SW480 (cell line): Measurements from ENCODE around the gene GORASP1.
"Not testable (repeated sequence)": the region's sequence is repeated elsewhere in the genome, so short reads cannot be mapped to it uniquely, and the experiment has no call there.

Source experiments
- DNase-seq: peaks from one replicate; pipeline ENCODE4 v3.0.0-alpha.2; 2016; ENCODE audit warnings: low spot score

Gene GORASP1

DNA sequence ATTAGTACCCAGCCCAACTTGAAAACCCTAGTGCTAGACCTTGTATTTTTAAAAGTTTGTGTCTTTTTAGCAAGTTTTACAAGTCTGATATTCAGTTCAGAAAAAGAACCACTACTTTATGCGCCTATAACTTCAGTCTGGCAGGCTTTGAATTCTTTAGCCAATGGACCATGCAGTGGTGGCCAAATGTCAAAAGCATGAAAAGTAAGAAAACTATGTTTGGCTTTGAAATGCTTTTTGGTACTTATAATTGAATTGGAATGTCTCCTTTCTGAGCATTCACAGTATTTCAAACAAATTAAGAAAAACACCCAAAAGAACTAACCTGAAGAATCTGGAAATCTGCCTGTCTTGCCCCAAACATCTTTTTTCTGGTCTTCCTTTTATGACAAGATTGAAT is 42.8 kb downstream of the GORASP1 start:
- DNase-seq: no peak

DNA sequence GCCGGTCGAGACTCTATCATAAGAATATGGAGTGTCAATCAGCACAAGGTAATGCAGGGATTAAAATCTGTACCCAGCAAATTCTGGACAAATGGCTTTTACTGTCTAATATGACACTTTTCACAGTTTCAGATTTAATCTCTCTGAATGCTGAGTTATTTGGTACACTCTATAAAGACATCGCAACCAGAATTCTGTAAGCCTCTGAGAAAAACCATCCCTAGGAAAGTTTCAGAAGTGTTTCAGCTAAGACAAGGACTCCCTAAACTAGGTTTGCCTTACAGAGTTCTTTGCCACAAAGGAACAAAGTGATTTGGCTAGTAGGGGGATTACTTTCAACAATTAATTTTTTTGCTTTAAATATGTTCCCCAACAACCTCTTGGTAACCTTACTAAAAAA is 44.3 kb downstream of the GORASP1 start:
- DNase-seq: no peak

DNA sequence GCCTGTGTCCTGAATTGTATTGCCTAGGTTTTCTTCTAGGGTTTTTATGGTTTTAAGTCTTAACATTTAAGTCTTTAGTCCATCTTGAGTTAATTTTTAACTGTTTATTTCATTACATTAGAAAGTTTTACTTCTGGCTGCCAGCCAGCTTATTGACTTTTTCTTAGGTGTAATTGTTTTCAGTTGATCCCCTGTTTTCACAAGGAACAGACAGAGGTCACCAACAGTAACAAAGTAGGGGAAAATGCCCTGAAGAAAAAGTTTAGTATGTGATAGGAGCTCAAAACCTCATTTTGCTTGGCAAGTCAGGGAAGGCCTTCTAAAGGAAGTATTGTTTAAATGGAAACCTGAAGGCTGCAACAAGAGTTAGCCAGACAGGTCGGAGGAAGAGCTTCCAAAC is 45.2 kb downstream of the GORASP1 start:
- no peak for DNase-seq

DNA sequence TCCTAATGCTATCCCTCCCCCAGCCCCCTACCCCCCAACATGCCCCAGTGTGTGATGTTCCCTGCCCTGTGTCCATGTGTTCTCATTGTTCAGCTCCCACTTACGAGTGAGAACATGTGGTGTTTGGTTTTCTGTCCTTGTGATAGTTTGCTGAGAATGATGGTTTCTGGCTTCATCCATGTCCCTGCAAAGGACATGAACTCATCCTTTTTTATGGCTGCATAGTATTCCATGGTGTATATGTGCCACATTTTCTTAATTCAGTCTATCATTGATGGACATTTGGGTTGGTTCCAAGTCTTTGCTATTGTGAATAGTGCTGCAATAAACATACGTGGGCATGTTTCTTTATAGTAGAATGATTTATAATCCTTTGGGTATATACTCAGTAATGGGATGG is 46.2 kb downstream of the GORASP1 start:
- not testable (repeated sequence) for DNase-seq

DNA sequence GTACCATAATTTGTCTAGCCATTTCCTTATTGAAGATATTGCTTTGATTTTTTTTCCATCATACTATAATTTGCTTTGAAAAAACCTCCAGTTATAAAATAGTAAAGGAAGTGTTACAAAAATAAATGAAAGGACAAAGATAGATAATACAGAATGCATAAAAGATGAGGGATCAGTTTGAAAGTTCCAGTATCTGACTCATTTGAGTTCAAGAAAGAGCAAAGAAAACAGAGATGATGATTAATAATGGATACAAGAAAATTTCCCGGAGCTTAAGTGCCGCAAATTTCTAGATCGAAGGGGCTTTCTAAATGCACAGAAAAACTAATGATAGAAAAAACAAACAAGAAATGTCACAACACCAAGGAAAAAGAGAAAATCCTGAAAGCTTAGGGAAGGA is 51.3 kb downstream of the GORASP1 start:
- DNase-seq: no peak

DNA sequence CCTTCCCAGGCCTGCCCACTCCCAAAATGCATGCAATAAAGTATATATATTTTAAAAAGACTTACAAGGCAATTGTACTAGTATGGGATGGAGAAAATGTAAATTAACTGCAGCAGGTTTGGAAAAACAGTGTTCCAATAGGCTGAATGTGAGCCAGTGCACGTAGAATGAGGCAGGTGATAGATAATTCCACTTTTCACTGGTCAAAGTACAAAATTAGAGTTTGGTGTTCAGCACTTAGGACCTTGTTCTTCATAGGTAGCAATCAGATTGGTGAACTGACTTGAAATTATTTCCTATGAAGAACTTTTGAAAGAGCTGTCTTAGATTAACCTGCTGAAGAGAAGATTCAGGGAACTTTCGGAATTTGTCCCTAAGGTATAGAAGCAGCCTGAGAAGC is 53.7 kb downstream of the GORASP1 start:
- no peak for DNase-seq

DNA sequence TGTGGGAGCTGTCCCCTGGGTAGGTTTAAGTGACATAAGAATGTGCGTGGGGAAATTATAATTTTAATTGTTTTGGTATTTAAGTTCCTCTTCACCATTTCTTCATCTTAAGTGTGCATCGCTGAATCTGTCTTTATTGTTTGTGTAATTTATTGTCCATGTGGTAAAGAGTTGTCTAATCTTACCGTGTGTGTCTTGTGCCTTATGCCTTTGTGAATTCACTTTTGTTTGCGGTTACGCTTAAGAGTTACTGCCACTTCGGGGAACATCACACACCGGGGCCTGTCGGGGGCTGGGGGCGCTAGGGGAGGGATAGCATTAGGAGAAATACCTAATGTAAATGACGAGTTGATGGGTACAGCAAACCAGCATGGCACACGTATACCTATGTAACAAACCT is 54.8 kb downstream of the GORASP1 start:
- DNase-seq: no peak

DNA sequence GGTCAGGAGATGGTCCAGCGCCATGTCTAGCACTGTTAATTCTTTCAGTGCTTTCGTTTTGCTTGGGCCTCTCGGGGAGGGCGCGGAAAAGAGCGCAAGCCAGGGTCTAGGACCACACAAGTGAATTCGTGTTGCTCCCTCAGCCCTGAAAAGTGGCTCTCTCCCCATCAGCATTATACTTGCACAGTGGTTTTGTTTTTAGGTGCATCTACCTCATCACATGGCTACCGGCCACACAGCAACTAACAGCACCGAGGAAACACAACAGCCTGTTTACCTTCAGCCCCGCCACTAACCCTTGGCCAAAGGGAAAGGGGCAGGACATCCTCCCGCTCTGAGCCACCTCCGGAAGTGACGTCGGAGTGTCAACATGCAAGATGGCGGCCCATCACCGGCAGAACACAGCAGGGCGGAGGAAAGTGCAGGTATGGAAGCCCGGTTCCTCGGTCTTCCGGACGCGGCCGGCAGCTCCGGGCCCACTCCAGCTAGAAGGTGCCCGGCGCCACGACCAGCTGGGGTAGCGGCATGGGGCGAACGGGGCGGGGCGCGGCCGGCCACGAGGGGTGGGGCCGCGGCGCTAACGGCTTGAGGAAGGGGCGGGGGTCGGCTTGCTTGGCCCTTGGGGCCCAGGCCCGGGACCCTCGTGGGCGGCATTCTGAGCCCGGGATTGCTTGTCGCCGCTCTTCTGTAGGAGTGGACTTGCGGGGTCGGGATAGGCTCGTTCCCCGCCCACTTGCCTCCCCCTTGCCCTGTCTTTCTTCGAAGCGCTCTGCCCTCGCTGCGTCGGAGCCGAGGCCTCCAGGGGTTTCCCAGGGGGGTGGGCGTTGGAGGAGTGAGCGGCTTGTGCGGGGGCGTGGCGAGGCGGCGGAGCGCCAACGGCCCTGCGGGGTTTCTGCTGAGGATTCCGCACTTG is 55.5 kb downstream of the GORASP1 start, which contains the start of the genes SCN11A and WDR48:
Gene SCN11A, minus strand, starts transcription at position 296 of the 913 bp plus-strand sequence. CDS start 101,582 bp downstream, outside the sequence.
Gene WDR48, plus strand, starts transcription at position 368 of the 913 bp plus-strand sequence. Its CDS starts 10 bp downstream, at position 378.
- peak; percentile 91 for DNase-seq

DNA sequence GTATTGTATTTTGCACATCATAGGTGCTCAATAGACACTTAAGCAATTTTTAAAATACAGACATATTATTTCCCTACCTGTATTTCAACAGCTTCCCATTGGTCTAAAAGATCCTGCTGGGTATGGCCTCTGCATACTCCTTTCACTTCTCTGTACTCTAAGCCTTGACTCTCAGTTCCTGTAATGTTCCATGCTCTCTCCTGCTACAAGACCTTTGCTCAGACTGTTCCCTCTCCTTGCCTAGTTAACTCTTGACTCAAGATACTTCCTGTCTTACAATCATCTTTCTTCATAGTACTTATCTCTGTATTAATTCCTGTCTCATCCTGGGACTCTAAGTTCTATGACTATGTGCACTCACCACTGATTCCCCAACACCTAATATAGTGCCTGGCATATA is 57.4 kb downstream of the GORASP1 start:
- DNase-seq: no peak
